ENCODE data around the gene CCDC57.
A peak's percentile ranks its signal among the peaks of the same experiment; 100 is the strongest.

Gene CCDC57

GRCh38 chr17:82156284-82156925 lies 56.2 kb downstream of the CCDC57 start:
- TF ChIP-seq CTCF (IDR thresholded peaks at IDR 0.05; ENCODE audit: borderline replicate concordance, insufficient read depth, low read depth, low read length): no peak
- H3K4me3 ChIP-seq (ENCODE audit: low read depth, low read length): no peak overlapping the region

- no peak for TF ChIP-seq CTCF (IDR thresholded peaks at IDR 0.05; ENCODE audit: borderline replicate concordance, insufficient read depth, low read depth, low read length)
- no peak overlapping the region for H3K4me3 ChIP-seq (ENCODE audit: low read depth, low read length)
These were observed 57.0 kb downstream of the CCDC57 start for GRCh38 chr17:82155606-82156005.

- H3K4me3 ChIP-seq (ENCODE audit: low read depth, low read length): no peak overlapping the region
- TF ChIP-seq CTCF (IDR thresholded peaks at IDR 0.05; ENCODE audit: borderline replicate concordance, insufficient read depth, low read depth, low read length): no peak
These were observed 57.7 kb downstream of the CCDC57 start for GRCh38 chr17:82154881-82155331.

- peak; percentile 92 for TF ChIP-seq CTCF (IDR thresholded peaks at IDR 0.05; ENCODE audit: borderline replicate concordance, insufficient read depth, low read depth, low read length)
- no peak overlapping the region for H3K4me3 ChIP-seq (ENCODE audit: low read depth, low read length)
These were observed 58.8 kb downstream of the CCDC57 start for GRCh38 chr17:82153745-82154375.

GRCh38 chr17:82153295-82153691 lies 59.3 kb downstream of the CCDC57 start:
- TF ChIP-seq CTCF (IDR thresholded peaks at IDR 0.05; ENCODE audit: borderline replicate concordance, insufficient read depth, low read depth, low read length): no peak
- no peak overlapping the region for H3K4me3 ChIP-seq (ENCODE audit: low read depth, low read length)

- H3K4me3 ChIP-seq (ENCODE audit: low read depth, low read length): no peak overlapping the region
- TF ChIP-seq CTCF (IDR thresholded peaks at IDR 0.05; ENCODE audit: borderline replicate concordance, insufficient read depth, low read depth, low read length): no peak
These were observed 59.9 kb downstream of the CCDC57 start for GRCh38 chr17:82152556-82153294.

Measured in GM12875 (cell line).